CD4-positive, alpha-beta T cell treated with Interleukin-21 for 1 hour (primary cell): Measurements from ENCODE around the gene CCDC137.
A peak's percentile ranks its signal among the peaks of the same experiment; 100 is the strongest.
"Not testable (repeated sequence)": the region's sequence is repeated elsewhere in the genome, so short reads cannot be mapped to it uniquely, and the experiment has no call there.

Experiments
- DNase-seq: peaks from one replicate; pipeline ENCODE4 v3.0.0-alpha.2; 2020

CCDC137 gene, protein sequence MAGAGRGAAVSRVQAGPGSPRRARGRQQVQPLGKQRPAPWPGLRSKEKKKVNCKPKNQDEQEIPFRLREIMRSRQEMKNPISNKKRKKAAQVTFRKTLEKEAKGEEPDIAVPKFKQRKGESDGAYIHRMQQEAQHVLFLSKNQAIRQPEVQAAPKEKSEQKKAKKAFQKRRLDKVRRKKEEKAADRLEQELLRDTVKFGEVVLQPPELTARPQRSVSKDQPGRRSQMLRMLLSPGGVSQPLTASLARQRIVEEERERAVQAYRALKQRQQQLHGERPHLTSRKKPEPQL

DNA sequence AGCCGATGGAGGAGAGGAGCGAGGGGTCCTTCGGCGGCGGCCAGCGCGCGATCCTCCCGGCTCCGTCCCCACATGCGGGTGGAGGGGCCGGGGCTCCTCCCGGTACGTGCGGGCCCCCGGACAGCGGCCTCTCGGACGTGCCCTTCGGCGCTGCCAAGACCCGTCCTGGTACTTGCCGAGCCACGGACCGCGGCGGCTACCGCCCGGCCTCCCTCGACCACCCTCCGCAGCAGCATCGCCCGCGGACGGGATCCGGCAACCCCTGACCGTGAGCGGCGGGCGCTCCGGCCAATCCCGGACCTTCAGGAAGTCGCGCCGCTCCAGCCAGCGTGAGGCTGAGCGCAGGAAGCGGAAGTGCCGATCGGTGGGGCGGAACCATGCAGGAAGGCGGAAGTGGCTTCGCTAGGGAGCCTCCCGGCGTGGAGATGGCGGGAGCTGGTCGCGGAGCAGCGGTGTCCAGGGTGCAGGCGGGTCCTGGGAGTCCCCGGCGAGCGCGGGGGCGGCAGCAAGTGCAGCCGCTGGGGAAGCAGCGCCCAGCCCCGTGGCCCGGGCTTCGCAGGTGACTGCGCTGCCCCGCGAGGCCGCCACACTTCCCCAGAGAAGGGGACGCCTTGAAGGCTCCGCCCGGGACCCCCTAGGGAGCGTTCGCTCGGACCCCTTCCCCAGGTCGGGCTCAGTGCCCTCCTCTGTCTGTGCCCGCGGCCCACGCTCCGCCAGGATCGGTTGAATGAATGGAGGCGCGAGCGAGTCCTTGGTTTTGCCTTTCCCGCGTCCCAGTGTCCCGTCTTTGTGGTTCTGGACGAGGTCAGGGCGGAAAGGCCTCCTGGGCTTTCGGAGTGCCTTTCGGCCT, at the start of gene CCDC137, which contains the start of gene OXLD1:
Gene CCDC137, plus strand, starts transcription at position 396 of the 850 bp plus-strand sequence. Its CDS starts 30 bp downstream, at position 426.
Gene OXLD1, minus strand, starts transcription at position 264 of the 850 bp plus-strand sequence. Its CDS starts 28 bp downstream, at position 236.
- DNase-seq, result peak; percentile 92

DNA sequence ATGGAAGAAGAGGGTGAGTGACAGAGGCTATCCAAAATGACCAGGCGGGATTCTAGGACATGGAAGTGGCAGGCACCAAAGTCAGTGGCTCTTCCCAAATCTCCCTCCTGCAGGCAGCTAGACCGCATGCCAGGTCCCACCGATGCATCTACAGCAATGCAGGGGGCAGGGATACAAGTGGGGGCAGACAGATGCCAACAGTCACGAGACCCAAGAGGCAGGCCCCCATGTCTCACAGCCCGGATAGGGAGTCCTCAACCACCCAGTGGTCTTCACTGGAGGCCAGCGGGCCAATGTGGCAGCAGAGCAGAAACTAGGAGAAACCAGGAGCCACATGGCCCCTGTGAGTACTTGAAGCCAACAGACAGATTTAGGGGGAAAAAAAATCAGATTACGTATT, 49.7 kb upstream of the CCDC137 start:
- DNase-seq, result no peak

DNA sequence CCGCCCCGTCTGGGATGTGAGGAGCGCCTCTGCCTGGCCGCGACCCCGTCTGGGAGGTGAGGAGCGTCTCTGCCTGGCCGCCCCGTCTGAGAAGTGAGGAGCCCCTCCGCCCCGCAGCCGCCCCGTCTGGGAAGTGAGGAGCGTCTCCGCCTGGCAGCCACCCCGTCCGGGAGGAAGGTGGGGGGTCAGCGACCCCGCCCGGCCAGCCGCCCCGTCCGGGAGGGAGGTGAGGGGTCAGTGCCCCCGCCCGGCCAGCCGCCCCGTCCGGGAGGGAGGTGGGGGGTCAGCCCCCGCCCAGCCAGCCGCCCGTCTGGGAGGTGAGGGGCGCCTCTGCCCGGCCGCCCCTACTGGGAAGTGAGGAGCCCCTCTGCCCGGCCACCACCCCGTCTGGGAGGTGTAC, 48.2 kb upstream of the CCDC137 start:
- DNase-seq, result not testable (repeated sequence)

DNA sequence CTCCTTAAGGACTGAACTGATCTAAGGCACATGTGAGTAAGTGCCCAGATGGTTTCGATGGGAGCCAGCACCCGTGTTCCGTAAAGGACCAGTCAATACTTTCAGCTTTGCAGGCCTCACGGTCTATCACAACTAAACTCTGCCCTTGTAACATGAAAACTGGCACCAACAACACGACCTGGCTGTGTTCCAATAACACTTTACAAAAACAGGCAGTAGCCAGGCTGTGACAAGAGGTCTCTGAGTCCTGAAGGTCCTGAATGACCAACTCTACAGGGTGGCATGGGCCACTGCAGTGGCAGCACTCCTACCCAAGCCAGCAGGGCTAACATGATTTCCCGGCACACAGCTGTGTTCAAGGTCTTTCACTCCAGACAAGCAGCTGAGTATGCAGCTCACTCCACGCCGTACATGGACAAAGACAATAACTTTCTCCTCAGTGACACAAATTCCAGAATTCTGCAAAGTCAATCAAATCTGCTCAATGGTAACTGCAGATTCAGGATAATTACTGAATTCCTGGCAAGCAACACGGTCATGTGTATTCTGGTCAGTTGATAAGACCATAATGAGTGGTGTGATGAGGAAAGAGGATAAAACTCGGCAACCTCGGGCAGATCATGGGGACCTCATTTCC, 44.9 kb upstream of the CCDC137 start:
- no peak for DNase-seq

DNA sequence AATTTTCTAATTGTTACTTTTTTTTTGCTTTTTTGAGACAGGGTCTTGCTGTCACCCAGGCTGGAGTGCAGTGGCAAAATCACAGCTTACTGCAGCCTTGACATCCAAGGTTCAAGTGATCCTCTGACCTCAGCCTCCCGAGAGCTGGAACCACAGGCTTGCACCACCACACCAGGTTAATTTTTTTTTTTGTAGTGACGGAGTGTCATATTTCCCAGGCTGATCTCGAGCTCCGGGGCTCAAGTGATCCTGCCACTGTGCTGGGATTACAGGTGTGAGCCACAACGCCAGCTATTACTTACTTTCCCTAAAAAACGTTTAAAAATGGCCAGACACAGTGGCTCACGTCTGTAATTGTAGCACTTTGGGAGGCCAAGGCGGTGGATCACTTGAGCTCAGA, 36.3 kb upstream of the CCDC137 start:
- no peak for DNase-seq

DNA sequence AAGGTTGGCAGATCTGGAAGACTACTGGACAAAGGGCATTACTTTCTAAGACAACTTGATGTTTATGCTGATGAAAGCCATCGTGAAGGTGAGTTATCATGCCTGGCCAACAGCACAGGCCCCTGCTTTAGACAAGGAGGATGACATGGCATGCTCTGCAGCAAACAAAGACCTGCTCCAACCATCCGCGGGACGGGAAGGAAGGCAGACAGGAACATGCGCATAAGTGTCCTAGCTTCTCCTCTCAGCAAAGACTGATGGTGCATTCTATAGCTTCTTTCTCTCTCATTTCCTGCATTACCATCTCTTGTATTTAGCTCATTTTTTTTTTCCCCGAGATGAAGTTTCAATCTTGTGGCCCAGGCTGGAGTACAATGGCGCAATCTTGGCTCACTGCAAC, 35.1 kb upstream of the CCDC137 start:
- no peak for DNase-seq

DNA sequence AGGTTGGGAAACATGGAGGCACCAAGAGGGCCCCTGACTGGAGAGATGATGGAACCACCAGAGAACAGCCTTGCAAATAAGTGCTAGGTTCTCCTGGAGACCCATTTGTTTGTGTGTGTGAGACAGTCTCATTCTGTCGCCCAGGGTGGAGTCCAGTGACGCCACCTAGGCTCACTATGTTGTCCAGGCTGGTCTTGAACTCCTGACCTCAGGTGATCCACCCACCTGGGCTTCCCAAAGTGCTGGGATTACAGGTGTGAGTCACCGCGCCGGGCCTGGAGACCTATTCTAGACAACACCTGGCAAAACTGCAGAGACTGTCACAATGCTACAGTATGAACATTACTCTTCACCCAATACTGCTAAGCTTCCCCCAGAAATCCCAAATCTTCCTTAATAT, 31.1 kb upstream of the CCDC137 start:
- no peak for DNase-seq

DNA sequence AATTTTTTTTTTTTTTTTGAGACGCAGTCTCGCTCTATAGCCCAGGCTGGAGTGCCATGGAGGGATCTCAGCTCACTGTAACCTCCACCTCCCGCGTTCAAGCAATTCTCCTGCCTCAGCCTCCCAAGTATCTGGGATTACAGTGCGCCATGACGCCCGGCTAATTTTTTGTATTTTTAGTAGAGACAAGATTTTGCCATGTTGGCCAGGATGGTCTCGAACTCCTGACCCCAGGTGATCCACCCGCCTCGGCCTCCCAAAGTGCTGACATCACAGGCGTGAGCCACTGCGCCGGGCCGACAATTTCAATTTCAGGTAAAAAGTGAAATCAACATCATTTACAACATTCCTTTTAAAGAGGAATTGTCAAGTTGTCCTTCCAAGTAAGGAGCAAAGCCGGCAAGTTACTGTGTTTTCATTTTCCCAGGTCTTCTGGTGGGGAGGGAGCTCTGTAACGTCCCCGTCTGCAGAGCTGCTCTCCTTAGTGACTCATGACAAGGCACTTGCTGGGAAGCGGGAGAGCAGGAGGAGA, 30.5 kb upstream of the CCDC137 start:
- DNase-seq, result no peak

DNA sequence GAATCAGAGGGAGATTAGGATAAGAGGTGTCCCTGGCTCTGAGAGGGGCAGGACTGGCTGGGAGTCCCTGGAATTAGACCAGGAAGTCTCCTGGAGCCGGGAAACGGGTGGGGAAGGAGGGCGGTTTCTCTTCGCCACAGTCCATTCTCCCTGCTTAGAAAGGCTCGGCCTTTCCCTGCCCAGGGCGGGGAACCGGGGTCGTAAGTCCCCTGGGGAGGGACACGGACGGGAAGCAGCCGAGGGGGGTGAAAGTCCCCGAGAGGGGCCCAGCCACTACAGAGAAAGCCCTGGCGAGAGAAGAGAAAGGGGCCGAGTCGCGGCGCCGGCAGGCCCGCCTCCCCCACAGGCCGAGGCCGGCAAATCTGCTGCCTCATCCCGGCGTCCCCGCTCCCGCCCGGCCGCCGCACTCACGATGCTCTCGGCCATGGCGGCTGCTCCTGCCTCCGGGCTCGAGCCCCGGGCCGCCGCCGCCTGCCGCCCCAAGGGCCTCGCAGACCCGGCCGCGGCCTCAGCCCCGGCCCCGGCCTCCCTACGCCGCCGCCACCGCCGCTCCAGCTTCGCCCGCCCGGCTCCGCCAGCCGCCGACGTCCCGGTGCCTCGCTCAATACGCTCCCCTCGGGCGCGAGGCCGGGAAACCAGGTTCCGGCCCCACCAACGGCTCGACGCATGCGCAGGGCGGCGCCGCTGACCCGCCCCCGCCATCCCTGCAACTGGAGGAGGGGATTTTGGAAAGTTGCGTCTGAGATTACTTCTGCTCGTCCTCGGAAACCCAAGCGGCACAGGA, 29.8 kb upstream of the CCDC137 start, which contains the start of the genes NPLOC4 and TSPAN10:
Gene NPLOC4, minus strand, starts transcription at position 608 of the 784 bp plus-strand sequence. Its CDS starts 182 bp downstream, at position 426.
Gene TSPAN10, plus strand, starts transcription at position 692 of the 784 bp plus-strand sequence. CDS start 5,217 bp downstream, outside the sequence.
- DNase-seq, result peak; percentile 86

DNA sequence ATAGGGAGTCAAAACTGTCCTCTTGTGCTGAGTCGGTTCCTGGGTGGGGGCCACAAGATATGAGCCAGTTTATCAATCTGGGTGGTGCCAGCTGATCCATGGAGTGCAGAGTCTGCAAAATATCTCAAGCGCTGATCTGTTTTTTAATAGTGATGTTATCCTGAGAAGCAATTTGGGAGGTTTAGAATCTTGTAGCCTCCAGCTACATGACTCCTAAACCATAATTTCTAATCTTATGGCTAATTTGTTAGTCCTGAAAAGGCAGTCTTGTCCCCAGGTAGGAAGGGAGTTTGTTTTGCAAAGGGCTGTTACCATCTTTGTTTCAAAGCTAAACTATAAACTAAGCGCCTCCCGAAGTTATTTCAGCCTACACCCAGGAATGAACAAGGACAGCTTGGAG, 27.9 kb upstream of the CCDC137 start:
- no peak for DNase-seq

DNA sequence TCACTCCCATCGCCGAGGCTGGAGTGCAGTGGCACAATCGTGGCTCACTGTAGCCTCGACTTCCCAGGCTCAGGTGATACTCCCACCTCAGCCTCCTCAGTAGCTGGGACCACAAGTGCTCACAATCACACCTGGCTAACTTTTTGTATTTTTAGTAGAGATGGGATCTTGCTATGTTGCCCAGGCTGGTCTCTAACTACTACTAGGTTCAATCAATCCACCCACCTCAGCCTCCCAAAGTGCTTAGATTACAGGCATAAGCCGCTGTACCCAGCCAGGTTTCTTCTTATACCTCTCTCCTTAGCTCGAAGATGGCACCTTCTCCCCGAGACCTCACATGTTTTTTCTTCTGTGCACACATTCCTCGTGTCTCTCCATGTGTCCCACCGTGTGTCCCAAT, 26.5 kb upstream of the CCDC137 start:
- no peak for DNase-seq

DNA sequence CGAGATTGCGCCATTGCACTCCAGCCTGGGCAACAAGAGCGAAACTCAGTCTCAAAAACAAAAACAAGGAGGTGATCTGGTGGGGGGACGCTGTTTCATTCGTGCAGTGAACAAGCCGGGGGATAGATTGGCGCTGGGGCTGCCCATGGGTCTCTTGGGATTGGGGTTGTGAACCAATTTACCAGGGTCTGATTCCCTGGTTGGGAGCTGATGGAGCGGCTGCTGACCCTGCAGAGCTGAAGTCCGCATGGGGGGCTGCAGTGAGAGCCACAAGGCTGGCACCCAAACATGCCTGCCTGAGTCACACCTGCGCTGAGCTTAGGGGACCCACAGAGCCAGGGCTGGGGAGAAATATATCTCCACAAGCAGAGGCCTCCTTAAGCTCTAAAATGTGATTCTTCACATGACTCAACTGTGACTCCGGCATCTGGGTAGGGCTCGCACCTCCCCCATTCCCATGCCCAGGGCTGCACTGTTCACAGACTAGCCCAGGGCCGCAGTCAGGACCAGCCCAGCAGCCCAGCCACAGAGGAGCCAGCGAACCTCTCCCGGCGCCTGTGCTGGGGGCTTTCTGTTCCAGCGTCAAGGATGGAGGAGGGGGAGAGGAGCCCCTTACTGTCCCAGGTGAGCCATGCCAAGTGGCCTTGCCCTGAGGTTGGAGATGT, 24.6 kb upstream of the CCDC137 start:
- no peak for DNase-seq

DNA sequence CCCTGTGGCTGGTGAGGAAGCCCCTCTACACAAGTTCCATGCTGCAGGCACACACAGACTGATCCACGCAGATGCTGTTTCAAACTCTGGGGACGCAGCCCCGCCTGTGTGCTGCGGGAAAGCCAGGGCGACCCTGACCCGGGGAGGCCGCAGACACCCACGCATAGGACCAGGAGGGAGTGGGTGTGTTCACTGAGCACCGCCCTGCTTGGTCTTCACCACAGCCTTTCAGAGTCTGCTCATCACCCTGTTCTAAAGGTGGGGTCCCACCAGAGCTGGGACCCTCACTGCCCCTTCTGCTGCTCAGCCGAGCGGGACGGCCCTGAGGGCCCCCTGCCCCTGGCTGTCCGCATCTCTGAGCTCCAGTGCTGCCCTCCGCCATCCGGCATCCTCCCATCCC, 22.0 kb upstream of the CCDC137 start:
- DNase-seq, result no peak

DNA sequence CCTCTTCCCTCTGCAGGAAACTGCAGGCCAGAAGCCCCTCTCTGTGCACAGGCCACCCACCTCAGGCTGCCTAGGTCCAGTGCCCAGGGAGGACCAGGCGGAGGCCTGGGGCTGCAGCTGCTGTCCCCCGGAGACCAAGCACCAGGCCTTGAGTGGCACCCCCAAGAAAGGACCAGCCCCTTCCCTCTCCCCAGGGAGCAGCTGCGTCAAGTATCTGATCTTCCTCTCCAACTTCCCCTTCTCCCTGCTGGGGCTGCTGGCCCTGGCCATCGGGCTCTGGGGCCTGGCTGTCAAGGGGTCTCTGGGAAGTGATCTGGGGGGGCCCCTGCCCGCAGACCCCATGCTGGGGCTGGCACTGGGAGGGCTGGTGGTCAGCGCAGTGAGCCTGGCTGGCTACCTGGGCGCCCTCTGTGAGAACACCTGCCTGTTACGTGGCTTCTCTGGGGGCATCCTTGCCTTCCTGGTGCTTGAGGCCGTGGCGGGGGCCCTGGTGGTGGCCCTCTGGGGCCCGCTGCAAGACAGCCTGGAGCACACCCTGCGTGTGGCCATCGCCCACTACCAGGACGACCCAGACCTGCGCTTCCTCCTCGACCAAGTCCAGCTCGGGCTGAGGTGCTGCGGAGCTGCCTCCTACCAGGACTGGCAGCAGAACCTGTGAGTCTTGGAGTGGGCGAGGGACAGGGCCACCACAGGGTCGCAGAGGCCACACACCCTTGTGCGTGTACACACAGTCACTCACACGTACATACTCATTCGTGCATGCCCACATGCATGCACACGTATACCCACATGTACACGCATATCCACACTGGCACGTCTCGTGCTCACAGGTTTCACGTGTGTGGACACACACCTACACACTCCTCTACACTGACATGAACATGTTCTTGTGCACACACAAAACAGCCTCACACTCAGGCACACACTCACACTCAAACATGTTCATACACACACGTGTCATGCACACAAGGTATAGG, 21.3 kb upstream of the CCDC137 start:
- DNase-seq, result no peak

DNA sequence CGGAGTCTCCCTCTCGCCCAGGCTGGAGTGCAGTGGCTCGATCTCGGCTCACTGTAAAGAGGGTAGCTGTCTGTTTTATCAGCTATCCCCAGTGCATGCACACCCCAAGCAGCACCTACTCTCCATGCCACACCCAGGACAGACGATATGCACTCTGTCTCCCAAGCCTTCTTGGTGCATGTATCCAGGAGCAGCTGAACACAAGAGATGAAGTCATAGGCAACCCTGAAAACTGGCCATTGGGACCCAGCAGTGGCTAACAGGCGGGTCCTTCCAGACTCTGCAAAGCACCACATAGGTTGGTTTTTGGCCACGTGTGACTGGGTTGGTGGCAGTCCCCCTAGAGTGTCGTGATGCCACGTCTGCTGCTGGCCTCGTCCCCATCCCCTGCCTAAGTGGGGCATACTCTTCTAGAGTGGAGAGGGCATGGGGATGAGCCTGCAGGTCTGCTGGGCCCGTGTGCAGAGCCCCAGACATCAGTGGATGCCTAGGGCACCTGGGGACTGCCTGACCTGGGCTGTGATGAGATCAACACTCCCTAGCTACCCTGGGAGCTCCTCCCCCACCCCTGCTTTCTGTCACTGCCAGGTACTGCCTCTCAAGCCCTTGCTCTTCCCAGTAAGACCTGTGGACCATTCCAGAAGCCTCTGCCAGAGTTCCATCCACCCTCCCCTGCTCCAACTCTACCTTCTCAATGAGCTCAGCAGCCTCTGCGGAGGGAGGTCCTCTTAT, 19.5 kb upstream of the CCDC137 start:
- DNase-seq, result no peak

DNA sequence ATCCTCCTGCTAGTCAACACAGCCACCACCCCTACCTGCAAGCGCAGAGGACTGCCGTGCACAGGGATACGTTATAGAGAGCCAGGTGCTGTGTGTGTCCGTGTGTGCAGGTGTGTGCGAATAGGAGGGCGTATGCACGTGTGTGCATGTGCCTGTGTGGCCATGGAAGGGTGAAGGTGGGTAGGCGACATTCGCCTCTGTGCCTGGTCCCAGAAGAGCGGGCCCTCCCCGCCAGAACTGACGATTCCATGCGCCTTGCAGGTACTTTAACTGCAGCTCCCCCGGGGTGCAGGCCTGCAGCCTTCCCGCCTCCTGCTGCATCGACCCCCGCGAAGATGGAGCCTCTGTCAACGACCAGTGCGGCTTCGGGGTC, 18.9 kb upstream of the CCDC137 start:
- no peak for DNase-seq

DNA sequence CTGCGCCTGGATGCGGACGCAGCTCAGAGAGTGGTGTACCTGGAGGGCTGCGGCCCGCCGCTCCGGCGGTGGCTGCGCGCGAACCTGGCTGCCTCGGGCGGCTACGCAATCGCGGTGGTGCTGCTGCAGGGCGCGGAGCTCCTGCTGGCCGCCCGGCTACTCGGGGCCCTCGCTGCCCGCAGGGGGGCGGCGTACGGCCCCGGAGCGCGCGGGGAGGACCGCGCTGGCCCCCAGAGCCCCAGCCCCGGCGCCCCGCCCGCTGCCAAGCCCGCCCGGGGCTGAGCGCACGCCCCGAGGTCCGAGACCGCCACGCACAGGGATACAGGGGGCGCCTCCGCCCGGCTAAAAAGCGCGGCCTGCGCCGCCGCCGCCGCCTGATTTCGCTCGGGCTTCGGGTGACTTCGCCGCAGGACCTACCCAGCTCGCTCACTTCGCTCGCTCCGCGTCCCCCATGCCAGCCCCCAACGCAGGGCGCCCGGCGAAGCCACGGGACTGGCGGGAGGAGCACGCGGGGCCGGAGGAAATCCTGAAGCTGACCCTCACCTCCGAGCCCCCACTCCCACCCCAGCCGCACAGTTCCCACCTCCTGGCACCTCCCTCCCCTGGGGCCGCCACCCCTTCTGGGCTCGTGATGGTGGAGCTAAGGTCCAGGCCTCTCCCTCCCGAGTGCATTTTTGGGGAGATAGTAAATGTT, 18.4 kb upstream of the CCDC137 start:
- DNase-seq, result no peak

DNA sequence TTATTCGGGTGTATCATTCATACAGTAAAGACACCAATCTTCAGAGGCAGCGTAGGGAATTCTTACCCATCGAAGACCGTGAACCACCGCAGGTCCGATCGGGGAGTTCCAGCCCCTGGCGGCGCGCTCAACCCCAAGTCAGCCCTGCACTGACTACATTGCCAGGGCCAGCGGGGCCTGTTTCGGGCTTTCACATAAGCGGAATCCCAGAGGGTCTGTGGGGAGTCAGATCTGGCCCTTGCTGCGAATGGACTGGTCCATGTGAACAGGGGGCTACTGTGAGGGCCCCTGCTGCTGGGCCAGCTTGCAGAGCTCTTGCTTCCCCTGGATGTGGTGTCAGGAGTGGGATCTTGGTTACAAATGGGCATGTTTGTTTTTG, 17.8 kb upstream of the CCDC137 start:
- no peak for DNase-seq

DNA sequence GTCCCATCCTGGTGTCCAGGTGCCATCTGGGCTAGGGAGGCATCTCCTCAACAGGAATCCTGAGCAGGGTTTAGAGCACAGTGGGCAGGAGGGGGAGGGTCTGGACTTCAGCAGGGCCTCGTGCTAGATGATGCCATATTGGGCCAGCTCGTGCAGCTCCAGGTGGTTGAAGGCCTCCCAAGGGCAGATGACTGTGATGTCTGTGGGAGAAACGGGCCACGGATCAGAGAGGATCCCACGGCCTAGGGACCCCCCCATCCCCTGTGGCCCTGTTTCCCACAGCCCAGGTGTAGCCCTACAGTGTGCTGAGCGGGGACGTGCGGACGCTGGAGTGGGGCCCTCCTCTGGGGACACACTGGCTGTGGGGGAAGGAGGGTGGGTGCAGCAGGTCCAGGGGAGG, 15.6 kb upstream of the CCDC137 start:
- DNase-seq, result no peak
